ENCODE results near the gene MBP. TPM values are rescaled to one million over a fixed set of nuclear protein-coding genes. Genes with fewer than 3 reads are reported as not detected.

Gene MBP
- total RNA-seq, 1 experiment from 2014 or later: 88.8 TPM

- POLR2A ChIA-PET: no interaction called here
- in situ Hi-C loops (cut with HindIII; ENCODE audit: low pct_unique_long_range_greater_than_20kb, low sequenced_read_pairs): no loop called here
- CTCF ChIA-PET: interaction anchor here (0.6 kb wide), 2 partner anchors 10 to 197 kb away, joined by 4 to 5 read pairs; no protein-coding TSS in a partner anchor
Observed at GRCh38 chr18:77060151-77060550, 72.4 kb downstream of the MBP start.

GRCh38 chr18:77059294-77059916 is 73.2 kb downstream of the MBP start:
- no peaks in the 10 kb centered on the region; the same call in 1 of the 2 replicates for H3K36me3 ChIP-seq (ENCODE audit: control insufficient read depth, insufficient read depth, low read length)
- H3K4me1 ChIP-seq (ENCODE audit: control insufficient read depth, insufficient read depth, low read length): peaks cover 66% of the 10 kb centered on the region
- no peak for DNase-seq (ENCODE audit: low read depth, low spot score)
- no peaks in the 10 kb centered on the region for H3K27me3 ChIP-seq (ENCODE audit: control insufficient read depth, insufficient read depth, low read length)
- no TSS peak for BruUV-seq (replicated peaks)
- POLR2A ChIA-PET: no interaction called here
- no peak for TF ChIP-seq CTCF (IDR thresholded peaks at IDR 0.05)
- in situ Hi-C loops (cut with HindIII; ENCODE audit: low pct_unique_long_range_greater_than_20kb, low sequenced_read_pairs): no loop called here
- peak overlapping the region; percentile 48; the same call in 1 of the 2 replicates for H3K27ac ChIP-seq (ENCODE audit: low read length)
- CTCF ChIA-PET: interaction anchor here (1.1 kb wide), 1 partner anchor 153 kb away, joined by 3 read pairs; no protein-coding TSS in a partner anchor
- intact Hi-C loops (cut with micrococcal nuclease; ENCODE audit: unreplicated experiment): loop anchor here (5.0 kb wide), 2 partner anchors 148 to 257 kb away; no protein-coding TSS in a partner anchor
- ATAC-seq: no peak
- no peaks in the 10 kb centered on the region for H3K9me3 ChIP-seq (ENCODE audit: control insufficient read depth, insufficient read depth, low read depth, low read length)
- no peak overlapping the region for H3K4me3 ChIP-seq (ENCODE audit: low read depth in 2 of 2, low read length in 2 of 2)

More at GRCh38 chr18:77060151-77060550, 72.4 kb downstream of the MBP start:
- no peak for TF ChIP-seq POLR2AphosphoS5 (IDR thresholded peaks at IDR 0.05; ENCODE audit: low read depth, low read length)
- TF ChIP-seq CTCF (IDR thresholded peaks at IDR 0.05): no peak
- no peak for TF ChIP-seq REST (IDR thresholded peaks at IDR 0.05; ENCODE audit: insufficient read depth in 1 of 2, low read depth in 2 of 2, low read length in 1 of 2)
- no peak for TF ChIP-seq TCF7L2 (IDR thresholded peaks at IDR 0.05; ENCODE audit: low read depth, low read length)
- TF ChIP-seq SIN3A (IDR thresholded peaks at IDR 0.05; ENCODE audit: borderline replicate concordance, insufficient read depth, low read depth, low read length): no peak
- H3K27ac ChIP-seq (ENCODE audit: low read length): no peak overlapping the region
- H3K9me3 ChIP-seq (ENCODE audit: control insufficient read depth, insufficient read depth, low read depth, low read length): no peaks in the 10 kb centered on the region
- DNase-seq (ENCODE audit: low read depth, low spot score) (no peak), ATAC-seq (no peak)
- H3K4me3 ChIP-seq (ENCODE audit: low read depth in 2 of 2, low read length in 2 of 2): no peak overlapping the region
- no TSS peak for BruUV-seq (replicated peaks)
- no peaks in the 10 kb centered on the region; the same call in 1 of the 2 replicates for H3K36me3 ChIP-seq (ENCODE audit: control insufficient read depth, insufficient read depth, low read length)
- H3K4me1 ChIP-seq (ENCODE audit: control insufficient read depth, insufficient read depth, low read length): peaks cover 65% of the 10 kb centered on the region
- no peaks in the 10 kb centered on the region for H3K27me3 ChIP-seq (ENCODE audit: control insufficient read depth, insufficient read depth, low read length)
- intact Hi-C loops (cut with micrococcal nuclease; ENCODE audit: unreplicated experiment): no loop called here
